ENCODE measurements around the gene PLXNA1. TPM values are rescaled to one million over a fixed set of nuclear protein-coding genes. Genes with fewer than 3 reads are reported as not detected.

PLXNA1 gene
- total RNA-seq, 4 donors from 2014 or later, result 13.2 to 23.9 (median 18.7) TPM

DNA sequence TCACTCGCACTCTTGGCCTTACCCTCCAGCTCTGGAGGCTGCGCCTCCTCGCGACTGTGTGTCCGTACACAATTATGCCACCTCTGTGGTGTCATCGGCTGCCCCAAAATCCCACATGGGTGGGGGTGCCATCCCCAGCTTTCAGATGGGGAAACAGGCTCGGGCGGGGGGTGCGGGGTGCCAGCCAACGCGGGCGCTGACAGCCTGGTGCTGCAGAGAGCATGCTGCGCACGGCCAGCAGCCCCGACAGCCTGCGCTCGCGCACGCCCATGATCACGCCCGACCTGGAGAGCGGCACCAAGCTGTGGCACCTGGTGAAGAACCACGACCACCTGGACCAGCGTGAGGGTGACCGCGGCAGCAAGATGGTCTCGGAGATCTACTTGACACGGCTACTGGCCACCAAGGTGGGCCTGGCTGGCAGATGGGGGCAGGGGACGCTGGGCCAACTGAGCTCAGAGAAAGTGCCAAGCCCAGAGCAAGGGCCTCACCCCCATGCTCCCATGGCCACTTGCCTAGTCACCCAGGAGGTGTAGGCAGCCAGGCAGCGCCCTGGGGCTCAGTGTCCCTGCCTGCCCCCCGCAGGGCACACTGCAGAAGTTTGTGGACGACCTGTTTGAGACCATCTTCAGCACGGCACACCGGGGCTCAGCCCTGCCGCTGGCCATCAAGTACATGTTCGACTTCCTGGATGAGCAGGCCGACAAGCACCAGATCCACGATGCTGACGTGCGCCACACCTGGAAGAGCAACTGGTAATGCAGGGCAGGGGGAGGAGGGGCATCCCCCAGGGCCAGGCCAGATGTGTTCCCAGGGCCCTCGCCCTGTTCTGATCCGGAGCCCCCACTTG lies 47.0 kb downstream of the PLXNA1 start:
- TF ChIP-seq, protein P1, sequence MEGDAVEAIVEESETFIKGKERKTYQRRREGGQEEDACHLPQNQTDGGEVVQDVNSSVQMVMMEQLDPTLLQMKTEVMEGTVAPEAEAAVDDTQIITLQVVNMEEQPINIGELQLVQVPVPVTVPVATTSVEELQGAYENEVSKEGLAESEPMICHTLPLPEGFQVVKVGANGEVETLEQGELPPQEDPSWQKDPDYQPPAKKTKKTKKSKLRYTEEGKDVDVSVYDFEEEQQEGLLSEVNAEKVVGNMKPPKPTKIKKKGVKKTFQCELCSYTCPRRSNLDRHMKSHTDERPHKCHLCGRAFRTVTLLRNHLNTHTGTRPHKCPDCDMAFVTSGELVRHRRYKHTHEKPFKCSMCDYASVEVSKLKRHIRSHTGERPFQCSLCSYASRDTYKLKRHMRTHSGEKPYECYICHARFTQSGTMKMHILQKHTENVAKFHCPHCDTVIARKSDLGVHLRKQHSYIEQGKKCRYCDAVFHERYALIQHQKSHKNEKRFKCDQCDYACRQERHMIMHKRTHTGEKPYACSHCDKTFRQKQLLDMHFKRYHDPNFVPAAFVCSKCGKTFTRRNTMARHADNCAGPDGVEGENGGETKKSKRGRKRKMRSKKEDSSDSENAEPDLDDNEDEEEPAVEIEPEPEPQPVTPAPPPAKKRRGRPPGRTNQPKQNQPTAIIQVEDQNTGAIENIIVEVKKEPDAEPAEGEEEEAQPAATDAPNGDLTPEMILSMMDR (IDR thresholded peaks at IDR 0.05; ENCODE audit: low read depth), result no peak

GRCh38 chr3:127030508-127031412 lies 47.8 kb downstream of the PLXNA1 start:
- TF ChIP-seq, protein P1 (IDR thresholded peaks at IDR 0.05; ENCODE audit: low read depth), result no peak

GRCh38 chr3:127031413-127031810 lies 48.5 kb downstream of the PLXNA1 start:
- TF ChIP-seq, protein P1 (IDR thresholded peaks at IDR 0.05; ENCODE audit: low read depth), result no peak

DNA sequence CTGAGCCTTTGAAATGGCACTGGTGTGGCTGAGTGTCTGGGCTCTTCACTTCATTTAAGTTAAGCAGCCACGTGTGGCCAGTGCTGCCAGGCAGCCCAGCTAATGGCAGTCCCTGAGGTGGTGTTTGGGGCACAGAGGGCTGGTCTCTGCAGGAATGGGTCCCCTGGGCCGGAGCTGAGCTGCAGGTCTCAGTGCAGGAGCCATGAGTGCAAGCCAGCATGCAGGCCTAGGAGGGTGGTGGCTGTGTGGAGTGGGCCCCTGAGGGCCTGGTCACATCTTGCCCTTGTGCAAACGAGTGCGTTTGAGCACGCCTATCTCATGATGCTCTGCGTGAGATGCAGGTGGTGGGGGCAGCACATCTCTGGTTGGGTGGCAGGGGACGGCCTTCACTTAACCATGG lies 48.9 kb downstream of the PLXNA1 start:
- TF ChIP-seq, protein P1 (IDR thresholded peaks at IDR 0.05; ENCODE audit: low read depth), result no peak

GRCh38 chr3:127032296-127032990 lies 49.5 kb downstream of the PLXNA1 start:
- TF ChIP-seq, protein P1 (IDR thresholded peaks at IDR 0.05; ENCODE audit: low read depth), result no peak

Other genes starting within 250 kb of the PLXNA1 start
- not detected for gene PRR23E, start 210.0 kb downstream of the PLXNA1 start, total RNA-seq